Endothelial cell of umbilical vein (primary cell): ENCODE measurements around the gene SPNS1. TPM values are rescaled to one million over a fixed set of nuclear protein-coding genes. Genes with fewer than 3 reads are reported as not detected.

ENCODE experiments used
- BruUV-seq: library from RNA; stranded (reverse); fragments of 400-500 nt; replicated peaks from 2 replicates; lab custom pipeline; 2021; lab: Mats Ljungman, UMichigan
- CTCF ChIA-PET: fragments of 300-600, 350-600 bp; sonication (Branson Sonifier 250); formaldehyde crosslinking; loops from one replicate; lab custom pipeline; 2021; ENCODE audit warnings: antibody characterized with exemption, inconsistent platforms; lab: Charles Lee
- POLR2A ChIA-PET: fragments of 300-600, 350-600 bp; sonication (Branson Sonifier 250); formaldehyde crosslinking; loops from one replicate; lab custom pipeline; 2021; ENCODE audit warnings: antibody characterized with exemption, inconsistent platforms; lab: Charles Lee
- DNase-seq: peaks from one replicate; pipeline ENCODE4 v3.0.0-alpha.2; 2011; ENCODE audit warnings: low read depth, low spot score
- FAIRE-seq: peaks from 2 replicates; lab custom pipeline; 2011; peaks lifted over from hg19 to GRCh38; lab: Jason Lieb, UNC
- H2AFZ ChIP-seq: 2 replicates; pipeline ENCODE4 v1.6.0; 2012; ENCODE audit warnings: low read depth, low read length, control low read depth, inconsistent platforms
- H3K27ac ChIP-seq: 2 replicates; pipeline ENCODE4 v1.5.1; 2011; ENCODE audit warnings: low read depth, mild to moderate bottlenecking, control low read depth, low read length, moderate library complexity; ENCODE audit not compliant: insufficient read depth
- H3K27me3 ChIP-seq, 2 experiments: 2 replicates each; pipeline versions ENCODE4 v1.6.0 to v1.6.1; 2011; ENCODE audit warnings: low read length in 2 of 2, mixed read lengths in 1 of 2; ENCODE audit not compliant: control insufficient read depth in 2 of 2, insufficient read depth in 2 of 2
- H3K36me3 ChIP-seq, 2 experiments: 2 replicates in 1 of 2; 3 replicates in 1 of 2; pipeline ENCODE4 v1.5.1; 2011; ENCODE audit warnings: low read length in 2 of 2, mild to moderate bottlenecking in 1 of 2, moderate library complexity in 1 of 2; ENCODE audit not compliant: control insufficient read depth in 2 of 2, insufficient read depth in 2 of 2; ENCODE audit errors: extremely low read depth in 1 of 2
- H3K4me1 ChIP-seq: 3 replicates; pipeline ENCODE4 v1.5.1; 2011; ENCODE audit warnings: mild to moderate bottlenecking, low read length; ENCODE audit not compliant: control insufficient read depth, insufficient read depth; ENCODE audit errors: extremely low read depth
- H3K4me2 ChIP-seq: 2 replicates; pipeline ENCODE4 v1.6.1; 2011; ENCODE audit warnings: low read length, control low read depth, mixed read lengths; ENCODE audit not compliant: insufficient read depth
- H3K4me3 ChIP-seq, 3 experiments: fragments of 200-600 bp in 1 of 3; sonication (generic), shearing (Covaris generic) in 1 of 3; replicated peaks in 1 of 3; 2 replicates each; pipeline ENCODE4 v1.5.1; 2011 to 2016; ENCODE audit warnings: control low read depth in 3 of 3, low read length in 3 of 3, mild to moderate bottlenecking in 2 of 3, inconsistent platforms in 1 of 3, low read depth in 1 of 3, moderate library complexity in 1 of 3; ENCODE audit not compliant: insufficient read depth in 1 of 3
- H3K79me2 ChIP-seq: 2 replicates; pipeline ENCODE4 v1.6.0; 2012; ENCODE audit warnings: low read length, inconsistent platforms; ENCODE audit not compliant: control insufficient read depth, insufficient read depth
- H3K9ac ChIP-seq: replicated peaks from 2 replicates; pipeline ENCODE3; 2011; ENCODE audit warnings: low read length, control low read depth; ENCODE audit not compliant: insufficient read depth; ENCODE audit errors: extremely low read depth
- H3K9me1 ChIP-seq: replicated peaks from 3 replicates; pipeline ENCODE4 v1.6.0; 2011; ENCODE audit warnings: mild to moderate bottlenecking, low read length; ENCODE audit not compliant: control insufficient read depth, insufficient read depth; ENCODE audit errors: extremely low read depth
- H3K9me3 ChIP-seq: replicated peaks from 2 replicates; pipeline ENCODE4 v1.5.1; 2012; ENCODE audit warnings: low read length, inconsistent platforms; ENCODE audit not compliant: control insufficient read depth, insufficient read depth
- H4K20me1 ChIP-seq: replicated peaks from 2 replicates; pipeline ENCODE3; 2011; ENCODE audit warnings: mild to moderate bottlenecking, low read length; ENCODE audit not compliant: control insufficient read depth, insufficient read depth; ENCODE audit errors: extremely low read depth
- EZH2 ChIP-seq: IDR thresholded peaks from 2 replicates; pipeline ENCODE4 v1.6.1; 2012; ENCODE audit warnings: borderline replicate concordance, low read depth, mild to moderate bottlenecking, moderate library complexity, low read length, inconsistent platforms; ENCODE audit not compliant: severe bottlenecking
- FOS ChIP-seq: IDR thresholded peaks from 2 replicates; pipeline ENCODE4 v1.6.1; 2011; ENCODE audit warnings: mild to moderate bottlenecking, low read length, moderate library complexity, borderline replicate concordance; ENCODE audit not compliant: insufficient read depth
- GATA2 ChIP-seq: IDR thresholded peaks from 2 replicates; pipeline ENCODE4 v1.7.0; 2011; ENCODE audit warnings: low read depth, mild to moderate bottlenecking, moderate library complexity, mixed read lengths, low read length; ENCODE audit not compliant: insufficient read length, insufficient read depth
- JUN ChIP-seq: IDR thresholded peaks from 2 replicates; pipeline ENCODE4 v1.6.1; 2011; ENCODE audit warnings: borderline replicate concordance, low read depth; ENCODE audit not compliant: insufficient read length, insufficient read depth
- MAX ChIP-seq: IDR thresholded peaks from 2 replicates; pipeline ENCODE4 v1.6.1; 2011; ENCODE audit not compliant: insufficient read depth, insufficient read length
- MYC ChIP-seq: IDR thresholded peaks from one replicate; pipeline ENCODE4 v1.6.1; 2011; ENCODE audit warnings: mild to moderate bottlenecking, low read depth, low read length
- POLR2A ChIP-seq: IDR thresholded peaks from 2 replicates; pipeline ENCODE4 v1.6.1; 2012; ENCODE audit warnings: low read depth, mild to moderate bottlenecking, control low read depth, low read length
- POLR2AphosphoS5 ChIP-seq: IDR thresholded peaks from 2 replicates; pipeline ENCODE4 v1.6.1; 2012; ENCODE audit warnings: low read depth, mild to moderate bottlenecking, control low read depth, low read length, moderate library complexity; ENCODE audit not compliant: insufficient read depth
- dilution Hi-C: fragments of 300-500 bp; cut with MboI; formaldehyde crosslinking; loops from one replicate; pipeline ENCODE4 v1.15.0; 2019; ENCODE audit warnings: low sequenced_read_pairs; ENCODE audit not compliant: extremely low pct_ligation_motif_present
- intact Hi-C: fragments of 100-400 bp; cut with micrococcal nuclease; formaldehyde crosslinking; loops from one replicate; pipeline ENCODE4 v1.10.0; 2022
- polyA plus RNA-seq, 4 experiments: library from polyadenylated mRNA; depleted of rRNA in 3 of 4; stranded (reverse) in 3 of 4; unstranded in 1 of 4; fragments of >200 nt; gene quantifications; 2 replicates each; pipeline versions ENCODE4 v1.2.1 to v1.2.3, GENCODE V29; 2011 to 2012; ENCODE audit warnings: missing spikeins in 1 of 4
- total RNA-seq: library from RNA; stranded (reverse); gene quantifications from 2 replicates; pipeline ENCODE4 v1.2.3, GENCODE V29; 2021
- TF ChIP-seq, protein P1 (sequence below), 2 donors: IDR thresholded peaks; 1 replicate in 1 of 2; 2 replicates in 1 of 2; pipeline ENCODE4 v1.5.1; 2011; ENCODE audit warnings: low read length in 2 of 2, mild to moderate bottlenecking in 2 of 2, moderate library complexity in 2 of 2, control low read depth in 1 of 2, inconsistent platforms in 1 of 2, low read depth in 1 of 2; ENCODE audit not compliant: insufficient read depth in 1 of 2; ENCODE audit errors: extremely low read depth in 1 of 2

SPNS1 gene
- total and polyA plus RNA-seq, 2 donors (not counting 3 experiments of a cell fraction or from before 2014, with no cell fraction given), result 65.2 to 133 TPM

DNA sequence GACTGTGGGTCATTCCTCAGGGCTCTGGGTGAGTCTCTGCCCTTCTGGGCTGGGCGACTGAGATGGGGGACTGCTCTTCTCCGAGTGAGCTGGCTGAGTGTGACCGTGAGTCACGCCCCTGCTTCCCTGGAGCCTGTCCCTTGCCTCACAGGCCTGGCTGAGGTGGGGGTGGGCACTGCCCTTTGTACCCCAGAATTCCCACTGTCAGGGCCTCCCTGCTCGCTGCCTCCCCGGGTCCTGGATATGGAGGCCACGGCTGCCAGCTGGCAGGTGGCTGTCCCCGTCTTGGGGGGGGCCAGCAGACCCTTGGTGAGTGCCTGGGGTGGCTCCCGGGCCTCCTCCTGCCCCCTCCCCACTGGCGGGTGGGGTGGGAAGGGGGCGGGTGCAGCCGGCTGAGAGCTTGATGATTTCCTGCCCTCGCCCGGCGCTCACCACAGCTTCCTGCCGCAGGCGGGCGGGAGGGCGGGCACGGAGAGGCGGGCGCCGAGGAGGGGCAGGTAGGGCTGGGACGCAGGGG, 10.1 kb downstream of the SPNS1 start, which contains the start of gene LAT:
TSS of gene LAT (plus strand) at position 434 of the 517 bp plus-strand sequence. CDS start 366 bp downstream, outside the sequence.
- H3K4me1 ChIP-seq, result no peaks in the 10 kb centered on the region
- CTCF ChIA-PET, result interaction anchor here (1.0 to 1.4 kb wide), 2 partner anchors 11 to 33 kb away, joined by 4 to 8 read pairs; no protein-coding TSS in a partner anchor
- H3K4me3 ChIP-seq, result no peak within 1 kb of the TSS
- no peak for TF ChIP-seq POLR2AphosphoS5
- no peak for TF ChIP-seq JUN
- TF ChIP-seq FOS, result no peak
- TF ChIP-seq MYC, result no peak
- TF ChIP-seq EZH2, result no peak
- TF ChIP-seq POLR2A, result no peak
- TF ChIP-seq, protein P1, sequence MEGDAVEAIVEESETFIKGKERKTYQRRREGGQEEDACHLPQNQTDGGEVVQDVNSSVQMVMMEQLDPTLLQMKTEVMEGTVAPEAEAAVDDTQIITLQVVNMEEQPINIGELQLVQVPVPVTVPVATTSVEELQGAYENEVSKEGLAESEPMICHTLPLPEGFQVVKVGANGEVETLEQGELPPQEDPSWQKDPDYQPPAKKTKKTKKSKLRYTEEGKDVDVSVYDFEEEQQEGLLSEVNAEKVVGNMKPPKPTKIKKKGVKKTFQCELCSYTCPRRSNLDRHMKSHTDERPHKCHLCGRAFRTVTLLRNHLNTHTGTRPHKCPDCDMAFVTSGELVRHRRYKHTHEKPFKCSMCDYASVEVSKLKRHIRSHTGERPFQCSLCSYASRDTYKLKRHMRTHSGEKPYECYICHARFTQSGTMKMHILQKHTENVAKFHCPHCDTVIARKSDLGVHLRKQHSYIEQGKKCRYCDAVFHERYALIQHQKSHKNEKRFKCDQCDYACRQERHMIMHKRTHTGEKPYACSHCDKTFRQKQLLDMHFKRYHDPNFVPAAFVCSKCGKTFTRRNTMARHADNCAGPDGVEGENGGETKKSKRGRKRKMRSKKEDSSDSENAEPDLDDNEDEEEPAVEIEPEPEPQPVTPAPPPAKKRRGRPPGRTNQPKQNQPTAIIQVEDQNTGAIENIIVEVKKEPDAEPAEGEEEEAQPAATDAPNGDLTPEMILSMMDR (IDR thresholded peaks at IDR 0.05; ENCODE audit: extremely low read depth in 1 of 2, insufficient read depth in 1 of 2, low read depth in 1 of 2, low read length in 2 of 2), result no peak
- TF ChIP-seq MAX, result no peak
- no peak for TF ChIP-seq GATA2
- H3K4me2 ChIP-seq, result no peak within 1 kb of the TSS
- no peaks in the 10 kb centered on the region for H4K20me1 ChIP-seq
- no peak for DNase-seq
- POLR2A ChIA-PET, result interaction anchor here (0.9 kb wide), 1 partner anchor 34 kb away, joined by 3 read pairs; the partner anchor contains the start of gene NFATC2IP
- BruUV-seq, result no TSS peak
- no peaks in the 10 kb centered on the region for H3K9me3 ChIP-seq
- no peaks in the 10 kb centered on the region for H3K9me1 ChIP-seq
- intact Hi-C loops (no loop called here), dilution Hi-C loops (no loop called here)
- no peaks in the 10 kb centered on the region for H3K79me2 ChIP-seq
- H2AFZ ChIP-seq, result no peak within 1 kb of the TSS
- no peaks in the 10 kb centered on the region for H3K27me3 ChIP-seq
- no peak for FAIRE-seq
- peaks cover 5 to 28% of the 10 kb centered on the region in 2 experiments for H3K36me3 ChIP-seq
- no peak within 1 kb of the TSS for H3K9ac ChIP-seq
- H3K27ac ChIP-seq, result no peak within 1 kb of the TSS
